ENCODE results near the gene WDR19. TPM values are rescaled to one million over a fixed set of nuclear protein-coding genes. Genes with fewer than 3 reads are reported as not detected.

WDR19 gene
- total RNA-seq, 1 donor from 2014 or later = 20.8 TPM

- FAIRE-seq = no peak
- H3K27me3 ChIP-seq (ENCODE audit: control insufficient read depth, insufficient read depth, low read length) = no peaks in the 10 kb centered on the region
- DNase-seq (ENCODE audit: low read depth) = peak; percentile 64
- H3K36me3 ChIP-seq (ENCODE audit: control insufficient read depth, insufficient read depth, low read length) = peaks cover 3% of the 10 kb centered on the region
- no peak overlapping the region for H3K4me3 ChIP-seq (ENCODE audit: low read depth, low read length)
- TF ChIP-seq CTCF (IDR thresholded peaks at IDR 0.05; ENCODE audit: insufficient read depth, low read length, severe bottlenecking) = no peak
Observed at GRCh38 chr4:39320381-39321115, 138.2 kb downstream of the WDR19 start.

GRCh38 chr4:39323821-39324220 lies 141.5 kb downstream of the WDR19 start:
- DNase-seq (ENCODE audit: low read depth) (no peak), FAIRE-seq (no peak)
- no peak overlapping the region for H3K4me3 ChIP-seq (ENCODE audit: low read depth, low read length)
- H3K36me3 ChIP-seq (ENCODE audit: control insufficient read depth, insufficient read depth, low read length) = no peaks in the 10 kb centered on the region
- no peaks in the 10 kb centered on the region for H3K27me3 ChIP-seq (ENCODE audit: control insufficient read depth, insufficient read depth, low read length)
- TF ChIP-seq CTCF (IDR thresholded peaks at IDR 0.05; ENCODE audit: insufficient read depth, low read length, severe bottlenecking) = no peak

- no peak overlapping the region for H3K4me3 ChIP-seq (ENCODE audit: low read depth, low read length)
- TF ChIP-seq CTCF (IDR thresholded peaks at IDR 0.05; ENCODE audit: insufficient read depth, low read length, severe bottlenecking) = no peak
- H3K36me3 ChIP-seq (ENCODE audit: control insufficient read depth, insufficient read depth, low read length) = no peaks in the 10 kb centered on the region
- H3K27me3 ChIP-seq (ENCODE audit: control insufficient read depth, insufficient read depth, low read length) = no peaks in the 10 kb centered on the region
- FAIRE-seq (no peak), DNase-seq (ENCODE audit: low read depth) (no peak)
Observed at GRCh38 chr4:39324446-39324845, 142.1 kb downstream of the WDR19 start.

- Histone ChIP-seq H3K4me3 (ENCODE audit: low read depth, low read length) (no peak overlapping the region), H3K36me3 (ENCODE audit: control insufficient read depth, insufficient read depth, low read length) (no peaks in the 10 kb centered on the region), H3K27me3 (ENCODE audit: control insufficient read depth, insufficient read depth, low read length) (no peaks in the 10 kb centered on the region)
- FAIRE-seq = no peak
- no peak for DNase-seq (ENCODE audit: low read depth)
- no peak for TF ChIP-seq CTCF (IDR thresholded peaks at IDR 0.05; ENCODE audit: insufficient read depth, low read length, severe bottlenecking)
Observed at GRCh38 chr4:39324897-39325613, 142.7 kb downstream of the WDR19 start.

GRCh38 chr4:39326468-39326977 lies 144.2 kb downstream of the WDR19 start:
- Histone ChIP-seq H3K27me3 (ENCODE audit: control insufficient read depth, insufficient read depth, low read length) (no peaks in the 10 kb centered on the region), H3K36me3 (ENCODE audit: control insufficient read depth, insufficient read depth, low read length) (no peaks in the 10 kb centered on the region), H3K4me3 (ENCODE audit: low read depth, low read length) (no peak overlapping the region)
- no peak for DNase-seq (ENCODE audit: low read depth)
- FAIRE-seq = no peak
- TF ChIP-seq CTCF (IDR thresholded peaks at IDR 0.05; ENCODE audit: insufficient read depth, low read length, severe bottlenecking) = no peak
